Right ventricle myocardium superior (tissue), 1 donor: ENCODE results near the gene AHCY. TPM values are rescaled to one million over a fixed set of nuclear protein-coding genes. Genes with fewer than 3 reads are reported as not detected.
A peak's percentile ranks its signal among the peaks of the same experiment; 100 is the strongest.
"Not testable (repeated sequence)": the region's sequence is repeated elsewhere in the genome, so short reads cannot be mapped to it uniquely, and the experiment has no call there.

Experiments
- ATAC-seq: fragments of 200-7000 bp; cut with Tn5 transposase; one replicate; pipeline ENCODE4 v1.9.1; 2020; ENCODE audit warnings: mild to moderate bottlenecking; ENCODE audit not compliant: poor library complexity
- DNase-seq: peaks from one replicate; pipeline ENCODE4 v3.0.0-alpha.2; 2020
- intact Hi-C: fragments of 100-400 bp; cut with DNase I; formaldehyde crosslinking; loops from one replicate; pipeline ENCODE4 v1.11.2; 2022
- long read RNA-seq: library from polyadenylated mRNA; unstranded; transcript quantifications from one replicate; pipeline ENCODE4 v2.0.0, GENCODE V29; 2021
- total RNA-seq: library from RNA; stranded (reverse); fragmentation: NEBNext Ultra II Directional; extraction: Animal tissue kit (Norgen Biotek cat#: 25700); gene quantifications from one replicate; pipeline ENCODE4 v1.2.1, GENCODE V29; 2021
- donor health status: DM: no; HTN: yes; CAD: no; lungs with severe emphysema.

AHCY gene
- total RNA-seq, result 71.2 TPM
- long read RNA-seq, transcript AHCY-201 (10 exons, 2,143 nt), result major isoform, 156 of 185 reads
- long read RNA-seq, partial matches to known transcripts, result 10 of 185 reads
- long read RNA-seq, other reads (novel, unspliced or antisense), result 19 of 185 reads

DNA sequence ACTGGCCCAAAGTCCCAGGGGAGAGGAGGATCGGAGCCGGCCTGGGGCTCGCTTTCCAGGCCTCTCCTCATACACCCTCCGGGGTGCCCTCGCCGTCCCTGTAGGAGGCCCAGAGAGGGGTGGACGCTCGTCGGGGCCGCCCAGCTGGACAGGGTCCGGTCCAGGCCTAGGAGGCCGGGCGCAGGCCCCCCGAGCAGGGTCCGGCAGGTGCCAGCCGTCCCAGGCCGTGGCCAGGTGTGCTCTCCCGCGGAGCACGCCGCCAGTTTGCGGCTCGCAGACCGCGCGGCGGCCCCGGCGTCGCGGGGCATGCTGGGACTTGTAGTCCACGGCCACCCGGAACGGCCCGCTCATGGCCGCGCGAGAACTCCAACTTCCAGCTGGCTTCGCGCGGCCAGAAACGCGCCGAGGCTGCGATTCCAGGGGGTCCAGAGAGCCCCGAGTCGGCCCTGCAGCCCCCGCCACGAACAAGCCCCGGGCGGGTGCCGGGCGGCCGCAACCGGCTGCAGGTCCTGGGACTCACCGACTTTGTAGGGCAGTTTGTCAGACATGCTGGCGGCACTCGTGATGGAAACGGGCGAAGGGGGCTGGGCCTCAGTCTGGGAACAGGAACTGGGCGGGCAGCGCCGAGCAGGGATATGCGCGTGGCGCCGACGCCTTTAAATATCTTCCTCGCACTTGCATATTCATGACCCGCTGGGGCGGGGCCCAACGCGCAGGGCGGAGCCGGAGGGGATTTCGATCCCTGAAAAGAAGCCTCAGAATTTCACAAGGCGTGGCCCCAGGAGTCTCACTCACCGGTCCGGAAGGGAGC is at the start of gene AHCY:
Gene AHCY (minus strand): TSS at position 633 of the 811 bp plus-strand sequence. CDS start 85 bp downstream, at position 548.
- intact Hi-C loops, result no loop called here

GRCh38 chr20:34350095-34350494 is 46.9 kb upstream of the AHCY start:
- ATAC-seq (no peak), DNase-seq (no peak)
- intact Hi-C loops, result no loop called here

More for the DNA sequence above, at the start of gene AHCY:
- peak; percentile 98 for ATAC-seq
- peak; percentile 99 for DNase-seq

GRCh38 chr20:34347571-34347970 is 44.4 kb upstream of the AHCY start:
- no peak for DNase-seq
- intact Hi-C loops, result no loop called here
- no peak for ATAC-seq

GRCh38 chr20:34346533-34346865 is 43.3 kb upstream of the AHCY start:
- DNase-seq, intact Hi-C loops, ATAC-seq: not testable (repeated sequence)

DNA sequence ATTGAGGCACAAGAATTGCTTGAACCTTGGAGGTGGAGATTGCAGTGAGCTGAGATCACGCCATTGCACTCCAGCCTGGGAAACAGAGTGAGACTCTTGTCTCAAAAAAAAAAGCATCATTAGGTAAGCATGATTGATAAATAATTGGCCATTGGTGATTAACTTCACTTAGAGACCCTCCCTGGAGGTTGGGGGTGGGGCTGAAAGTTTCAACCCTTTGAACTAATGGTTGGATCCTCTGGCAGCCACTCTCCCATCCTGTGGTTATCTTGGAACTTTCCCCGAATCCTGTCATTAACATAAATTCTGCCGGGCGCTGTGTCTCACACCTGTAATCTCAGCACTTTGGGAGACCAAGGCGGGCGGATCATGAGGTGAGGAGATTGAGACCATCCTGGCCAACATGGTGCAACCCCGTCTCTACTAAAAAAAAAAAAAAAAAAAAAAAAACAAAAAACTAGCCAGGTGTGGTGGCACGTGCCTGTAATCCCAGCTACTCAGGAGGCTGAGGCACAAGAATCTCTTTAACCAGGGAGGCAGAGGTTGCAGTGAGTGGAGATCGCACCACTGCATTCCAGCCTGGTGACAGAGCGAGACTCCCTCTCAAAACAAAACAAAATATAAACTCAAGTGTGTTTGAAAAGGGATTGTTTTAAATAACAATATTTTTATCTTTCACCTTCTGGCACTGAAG is 42.8 kb upstream of the AHCY start:
- DNase-seq, ATAC-seq, intact Hi-C loops: not testable (repeated sequence)

GRCh38 chr20:34345402-34345736 is 42.2 kb upstream of the AHCY start:
- DNase-seq (no peak), ATAC-seq (no peak)
- intact Hi-C loops, result no loop called here

DNA sequence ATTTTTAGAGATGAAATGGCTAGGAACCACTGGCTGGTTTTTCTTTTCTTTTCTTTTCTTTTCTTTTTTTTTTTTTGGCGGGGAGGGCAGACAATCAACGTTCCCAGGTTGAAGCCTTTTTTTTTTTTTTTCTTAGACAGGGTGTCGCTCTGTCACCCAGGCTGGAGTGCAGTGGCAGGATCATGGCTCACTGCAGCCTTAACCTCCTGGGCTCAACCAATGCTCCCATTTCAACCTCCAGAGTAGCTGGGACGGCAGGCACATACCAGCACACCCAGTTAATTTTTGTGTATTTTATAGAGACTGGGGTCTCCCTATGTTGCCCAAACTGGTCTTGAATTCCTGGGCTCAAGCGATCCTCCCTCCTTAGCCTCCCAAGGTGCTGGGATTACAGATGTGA is 41.1 kb upstream of the AHCY start:
- ATAC-seq, result no peak
- intact Hi-C loops, result no loop called here
- no peak for DNase-seq

DNA sequence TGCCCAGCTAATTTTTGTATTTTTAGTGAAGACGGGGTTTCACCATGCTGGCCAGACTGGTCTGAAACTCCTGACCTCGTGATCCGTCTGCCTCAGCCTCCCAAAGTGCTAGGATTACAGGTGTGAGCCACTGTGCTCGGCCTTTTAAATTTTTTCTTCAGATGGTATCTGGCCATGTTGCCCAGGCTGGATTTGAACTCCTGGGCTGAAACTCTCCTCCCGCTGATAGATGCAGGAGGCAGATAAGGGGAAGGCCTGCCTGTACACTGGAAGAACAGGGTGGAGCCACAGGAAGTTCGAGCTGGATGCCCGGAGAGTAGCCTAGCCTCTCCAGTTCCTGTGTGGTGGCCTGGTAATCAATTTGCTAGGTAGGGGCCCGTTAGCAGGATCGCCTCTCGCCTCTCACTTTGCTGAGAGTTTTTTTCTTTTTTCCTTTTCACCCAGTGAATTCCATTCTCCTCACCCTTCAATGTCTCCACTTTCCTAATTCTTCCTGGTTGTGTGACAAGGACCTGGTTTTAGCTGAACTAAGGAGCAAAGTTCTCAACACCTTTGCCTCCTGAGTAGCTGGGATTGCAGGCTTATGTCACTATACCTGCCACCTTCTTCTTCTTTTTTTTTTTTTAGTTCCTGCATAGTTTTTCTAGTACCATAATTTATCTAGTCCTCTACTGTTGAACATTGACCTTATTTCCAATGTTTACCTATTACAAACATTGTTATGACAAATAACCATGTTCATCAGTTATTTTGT is 40.5 kb upstream of the AHCY start:
- DNase-seq, result no peak
- no peak for ATAC-seq
- intact Hi-C loops, result no loop called here

DNA sequence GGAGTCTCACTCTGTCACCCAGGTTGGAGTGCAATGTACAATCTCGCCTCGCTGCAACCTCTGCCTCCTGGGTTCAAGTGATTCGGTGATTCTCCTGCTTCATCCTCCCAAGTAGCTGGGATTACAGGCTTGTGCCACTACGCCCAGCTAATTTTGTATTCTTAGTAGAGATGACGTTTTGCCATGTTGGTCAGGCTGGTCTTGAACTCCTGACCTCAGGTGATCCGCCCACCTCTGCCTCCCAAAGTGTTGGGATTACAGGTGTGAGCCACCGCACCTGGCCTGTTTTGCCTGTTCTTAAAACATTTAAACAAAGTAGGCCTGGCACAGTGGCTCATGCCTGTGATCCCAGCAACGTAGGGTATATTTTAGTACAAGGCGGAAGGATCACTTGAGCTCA is 38.0 kb upstream of the AHCY start:
- intact Hi-C loops, ATAC-seq: not testable (repeated sequence)

GRCh38 chr20:34340726-34341125 is 37.6 kb upstream of the AHCY start:
- ATAC-seq, DNase-seq, intact Hi-C loops: not testable (repeated sequence)

More for the DNA sequence above, 38.0 kb upstream of the AHCY start:
- DNase-seq, result not testable (repeated sequence)

GRCh38 chr20:34337982-34338726 is 35.0 kb upstream of the AHCY start:
- DNase-seq, result no peak
- ATAC-seq, result no peak
- intact Hi-C loops, result no loop called here

DNA sequence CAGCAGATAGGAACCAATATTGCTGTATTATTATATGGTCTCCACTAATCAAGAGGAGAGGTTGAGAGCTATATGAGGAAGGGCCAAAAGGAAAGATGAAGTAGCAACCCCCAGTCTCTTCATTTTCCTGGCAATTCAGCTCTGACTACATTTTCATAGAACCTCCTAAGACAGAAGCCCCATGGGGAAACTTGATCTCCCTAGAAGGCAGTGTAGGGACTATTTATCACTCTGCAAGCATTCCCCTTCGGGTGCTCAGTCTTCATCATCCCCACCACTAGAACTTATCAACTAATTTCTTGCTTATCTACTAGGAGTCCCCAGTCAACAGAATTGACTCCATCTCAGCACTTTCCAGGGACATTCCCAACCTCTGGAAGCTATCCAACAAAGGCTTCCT is 34.4 kb upstream of the AHCY start:
- no peak for DNase-seq
- no peak for ATAC-seq

DNA sequence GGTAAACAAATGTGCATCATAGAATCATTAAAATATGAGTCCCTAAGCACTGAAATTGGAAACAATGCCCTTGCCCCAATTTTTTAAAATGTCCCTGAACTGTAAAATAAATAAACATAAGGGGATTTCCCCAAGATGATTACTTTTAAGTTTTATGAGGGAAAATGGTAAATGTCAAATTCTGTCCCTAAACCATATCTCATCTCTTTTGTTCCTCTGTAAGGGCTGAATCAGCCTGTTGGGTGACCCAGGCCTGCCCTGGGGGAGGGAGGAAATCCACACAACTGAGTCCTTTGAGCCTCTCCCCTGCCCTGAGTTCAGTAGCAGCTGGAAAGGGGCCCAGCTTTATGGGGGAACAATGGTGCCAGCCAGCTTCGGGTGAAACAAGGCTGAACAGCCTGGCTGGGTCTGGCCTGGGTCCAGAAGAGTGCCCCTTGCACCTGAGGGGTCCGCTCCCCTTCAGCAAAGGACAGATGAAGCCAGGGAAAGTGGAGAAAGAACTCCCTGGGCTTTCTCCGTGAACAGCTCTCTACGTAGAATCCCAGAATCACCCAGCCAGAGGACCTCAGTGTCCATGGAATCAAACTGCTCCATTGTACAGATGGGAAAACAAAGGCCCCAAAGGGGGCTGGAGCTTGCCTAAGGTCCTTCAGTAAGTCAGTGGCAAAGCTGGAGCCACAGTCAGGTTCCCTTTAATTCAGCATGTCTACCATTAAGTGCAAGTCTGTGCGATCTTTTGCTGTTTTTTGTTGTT is 31.7 kb upstream of the AHCY start:
- ATAC-seq, result no peak
- intact Hi-C loops, result no loop called here
- DNase-seq, result no peak

More for the DNA sequence above, 34.4 kb upstream of the AHCY start:
- intact Hi-C loops, result no loop called here

DNA sequence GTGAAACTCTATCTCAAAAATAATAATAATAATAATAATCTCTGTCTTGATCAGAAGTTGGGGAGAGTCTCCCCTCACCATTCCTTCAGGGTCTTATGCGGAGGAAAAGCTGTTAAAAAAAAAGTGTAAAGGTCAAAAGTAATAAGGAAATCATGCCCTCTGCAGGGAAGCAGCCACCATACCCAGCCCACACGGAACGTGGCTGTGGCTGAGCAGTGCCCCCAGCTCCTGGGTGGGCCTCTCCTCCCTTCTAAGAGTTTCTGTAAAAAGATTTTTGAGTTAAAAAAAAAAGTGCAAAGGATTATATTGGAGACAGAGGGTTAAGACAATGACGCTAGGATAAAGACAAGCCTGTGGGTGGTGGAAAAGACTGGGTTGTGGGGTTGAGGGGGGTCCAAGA is 30.6 kb upstream of the AHCY start:
- intact Hi-C loops, result no loop called here
- ATAC-seq (no peak), DNase-seq (no peak)

GRCh38 chr20:34332262-34332920 is 29.2 kb upstream of the AHCY start:
- no peak for DNase-seq
- no peak for ATAC-seq
- intact Hi-C loops, result no loop called here

DNA sequence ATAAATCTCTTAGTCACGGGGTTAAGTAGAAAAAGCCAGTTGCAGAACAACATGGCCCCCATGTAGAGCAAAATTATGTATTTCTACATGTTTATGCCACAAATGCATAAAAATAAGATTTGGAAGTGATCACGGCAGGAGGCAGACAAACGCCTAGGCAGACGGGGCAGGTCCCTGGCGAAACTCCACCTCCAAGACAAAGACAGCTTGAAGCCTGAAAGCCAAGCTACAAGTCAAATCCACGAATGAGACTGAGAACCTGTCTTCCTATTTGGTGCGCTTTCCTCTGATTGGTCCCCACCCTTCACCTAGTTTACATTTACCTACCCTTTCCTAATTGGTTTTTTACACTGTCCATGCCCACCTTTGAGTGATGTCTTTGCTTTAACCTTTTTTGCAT is 28.7 kb upstream of the AHCY start:
- intact Hi-C loops, result no loop called here
- no peak for DNase-seq
- no peak for ATAC-seq

DNA sequence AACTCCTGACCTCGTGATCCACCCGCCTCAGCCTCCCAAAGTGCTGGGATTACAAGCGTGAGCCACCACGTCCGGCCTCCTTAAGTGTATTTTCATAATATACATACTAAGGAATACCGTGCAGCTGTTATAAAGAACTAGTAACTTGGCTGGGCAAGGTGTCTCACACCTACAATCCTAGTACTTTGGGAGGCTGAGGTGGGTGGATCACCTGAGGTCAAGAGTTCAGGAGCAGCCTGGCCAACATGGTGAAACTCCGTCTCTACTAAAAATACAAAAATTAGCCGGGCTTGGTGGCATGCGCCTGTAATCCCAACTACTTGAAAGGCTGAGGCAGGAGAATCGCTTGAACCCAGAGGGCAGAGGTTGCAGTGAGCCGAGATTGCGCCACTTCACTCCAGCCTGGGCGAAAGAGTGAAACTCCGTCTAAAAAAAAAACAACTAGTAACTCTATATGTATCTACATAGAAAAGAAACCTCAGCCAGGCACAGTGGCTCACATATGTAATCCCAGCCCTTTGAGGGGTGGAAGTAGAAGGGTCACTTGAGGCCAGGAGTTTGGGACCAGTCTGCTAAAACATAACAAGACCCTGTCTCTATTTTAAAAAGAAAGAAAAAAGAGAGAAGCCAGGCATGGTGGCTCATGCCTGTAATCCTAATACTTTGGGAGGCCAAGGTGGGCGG is 27.8 kb upstream of the AHCY start:
- DNase-seq, ATAC-seq, intact Hi-C loops: not testable (repeated sequence)
